Type B pancreatic cell (in vitro differentiated cells): ENCODE results near the gene SH3GL1. TPM values are rescaled to one million over a fixed set of nuclear protein-coding genes. Genes with fewer than 3 reads are reported as not detected.
"Not testable (repeated sequence)": the region's sequence is repeated elsewhere in the genome, so short reads cannot be mapped to it uniquely, and the experiment has no call there.

Experiments used
- DNase-seq: peaks from one replicate; pipeline ENCODE4 v3.0.0; 2021; ENCODE audit warnings: mixed read lengths; ENCODE audit not compliant: unreplicated experiment; ENCODE audit errors: extremely low spot score
- H3K27ac Mint-ChIP-seq: 2 replicates; pipeline ENCODE4 v1.8.0; 2021; ENCODE audit warnings: mild to moderate bottlenecking, mixed read lengths
- H3K27me3 Mint-ChIP-seq: 2 replicates; pipeline ENCODE4 v1.8.0; 2021; ENCODE audit warnings: mixed read lengths
- H3K36me3 Mint-ChIP-seq: 2 replicates; pipeline ENCODE4 v1.8.0; 2021; ENCODE audit warnings: mixed read lengths
- H3K4me1 Mint-ChIP-seq: one replicate; pipeline ENCODE4 v1.8.0; 2021; ENCODE audit warnings: mixed read lengths; ENCODE audit not compliant: unreplicated experiment
- H3K4me3 Mint-ChIP-seq: 2 replicates; pipeline ENCODE4 v1.8.0; 2021; ENCODE audit warnings: mild to moderate bottlenecking, mixed read lengths
- H3K9me3 Mint-ChIP-seq: 2 replicates; pipeline ENCODE4 v1.8.0; 2021; ENCODE audit warnings: mixed read lengths
- CTCF ChIP-seq: fragments of 200-600 bp; sonication (generic); conservative IDR thresholded peaks from 2 replicates; pipeline ENCODE4 v1.5.0; 2021; ENCODE audit warnings: antibody characterized with exemption, mild to moderate bottlenecking
- total RNA-seq: library from RNA; stranded (reverse); gene quantifications from 2 replicates; pipeline ENCODE4 v1.2.1, GENCODE V29; 2021; ENCODE audit warnings: low replicate concordance

SH3GL1 gene
- total RNA-seq, 1 donor from 2014 or later = 74.4 TPM

- no peaks in the 10 kb centered on the region for H3K9me3 Mint-ChIP-seq
- H3K4me1 Mint-ChIP-seq = peaks cover 9% of the 10 kb centered on the region
- no peak for TF ChIP-seq CTCF
- DNase-seq = no peak
- peaks cover 5% of the 10 kb centered on the region for H3K27me3 Mint-ChIP-seq
- peak within 1 kb of the TSS; percentile 98 for H3K27ac Mint-ChIP-seq
- H3K4me3 Mint-ChIP-seq = peak within 1 kb of the TSS; percentile 93
- peaks cover 16% of the 10 kb centered on the region for H3K36me3 Mint-ChIP-seq
Observed at GRCh38 chr19:4338441-4339355, 61.6 kb downstream of the SH3GL1 start, which contains the start of gene STAP2. TSS of gene STAP2 (minus strand) at chr19:4338827. CDS start at chr19:4338753, 74 bp downstream.

GRCh38 chr19:4337906-4338440 is 62.4 kb downstream of the SH3GL1 start:
- no peak for TF ChIP-seq CTCF
- DNase-seq = no peak
- peaks cover 9% of the 10 kb centered on the region for H3K4me1 Mint-ChIP-seq
- H3K4me3 Mint-ChIP-seq = peak overlapping the region; percentile 93
- H3K9me3 Mint-ChIP-seq = no peaks in the 10 kb centered on the region
- H3K36me3 Mint-ChIP-seq = peaks cover 16% of the 10 kb centered on the region
- peak overlapping the region; percentile 98 for H3K27ac Mint-ChIP-seq
- peaks cover 4% of the 10 kb centered on the region for H3K27me3 Mint-ChIP-seq

- Mint-ChIP-seq H3K27me3 (no peaks in the 10 kb centered on the region), H3K36me3 (peaks cover 12% of the 10 kb centered on the region), H3K27ac (no peak overlapping the region), H3K4me3 (no peak overlapping the region), H3K9me3 (no peaks in the 10 kb centered on the region), H3K4me1 (peaks cover 5% of the 10 kb centered on the region)
- DNase-seq = no peak
- TF ChIP-seq CTCF = no peak
Observed at GRCh38 chr19:4334929-4335570, 65.3 kb downstream of the SH3GL1 start.

GRCh38 chr19:4329858-4330257 is 70.5 kb downstream of the SH3GL1 start:
- no peak for DNase-seq
- Mint-ChIP-seq H3K9me3 (no peaks in the 10 kb centered on the region), H3K4me3 (no peak overlapping the region), H3K27me3 (peaks cover 4% of the 10 kb centered on the region), H3K4me1 (no peaks in the 10 kb centered on the region), H3K36me3 (peaks cover 4% of the 10 kb centered on the region), H3K27ac (no peak overlapping the region)
- no peak for TF ChIP-seq CTCF

- H3K4me1 Mint-ChIP-seq, H3K9me3 Mint-ChIP-seq, H3K27me3 Mint-ChIP-seq, H3K36me3 Mint-ChIP-seq, DNase-seq, H3K27ac Mint-ChIP-seq: not testable (repeated sequence)
- peak overlapping the region; percentile 85 for H3K4me3 Mint-ChIP-seq
Observed at GRCh38 chr19:4328991-4329681, 71.2 kb downstream of the SH3GL1 start.
